H9 (cell line): ENCODE data around the gene POU3F3. TPM values are rescaled to one million over a fixed set of nuclear protein-coding genes. Genes with fewer than 3 reads are reported as not detected.

ENCODE experiments used
- DNase-seq: peaks from one replicate; pipeline ENCODE4 v3.0.0-alpha.2; 2017
- H2AFZ ChIP-seq: one replicate; pipeline ENCODE4 v1.6.1; 2013; ENCODE audit warnings: mild to moderate bottlenecking, low read length, control low read depth, moderate library complexity
- H2AK5ac ChIP-seq: 2 replicates; pipeline ENCODE4 v1.6.1; 2013; ENCODE audit warnings: low read length, control low read depth, mixed read lengths; ENCODE audit not compliant: insufficient read length
- H2BK120ac ChIP-seq: one replicate; pipeline ENCODE4 v1.6.1; 2013; ENCODE audit warnings: low read depth, mild to moderate bottlenecking, low read length, control low read depth, inconsistent platforms; ENCODE audit not compliant: poor library complexity, severe bottlenecking
- H2BK12ac ChIP-seq: 2 replicates; pipeline ENCODE4 v1.6.1; 2013; ENCODE audit warnings: low read length, control low read depth, mixed read lengths, low read depth; ENCODE audit not compliant: insufficient read length
- H2BK15ac ChIP-seq: 2 replicates; pipeline ENCODE4 v1.6.1; 2013; ENCODE audit warnings: low read depth, low read length, control low read depth
- H2BK20ac ChIP-seq: one replicate; pipeline ENCODE4 v1.6.1; 2013; ENCODE audit warnings: low read depth, mild to moderate bottlenecking, low read length, control low read depth, inconsistent platforms; ENCODE audit not compliant: poor library complexity, severe bottlenecking
- H2BK5ac ChIP-seq: 2 replicates; pipeline ENCODE4 v1.6.1; 2013; ENCODE audit warnings: low read length, control low read depth, mixed read lengths; ENCODE audit not compliant: insufficient read length
- H3K14ac ChIP-seq: 2 replicates; pipeline ENCODE4 v1.6.1; 2013; ENCODE audit warnings: low read length, control low read depth; ENCODE audit not compliant: insufficient read depth
- H3K18ac ChIP-seq: 2 replicates; pipeline ENCODE4 v1.6.1; 2013; ENCODE audit warnings: low read depth, mild to moderate bottlenecking, mixed read lengths, low read length, control low read depth; ENCODE audit not compliant: insufficient read length
- H3K23ac ChIP-seq: 2 replicates; pipeline ENCODE4 v1.6.1; 2013; ENCODE audit warnings: low read length, control low read depth, mixed read lengths, low read depth; ENCODE audit not compliant: insufficient read length
- H3K23me2 ChIP-seq: 2 replicates; pipeline ENCODE4 v1.6.1; 2013; ENCODE audit warnings: low read depth, mild to moderate bottlenecking, mixed read lengths, low read length, control low read depth; ENCODE audit not compliant: insufficient read length, poor library complexity, severe bottlenecking
- H3K27ac ChIP-seq: 2 replicates; pipeline ENCODE4 v1.5.1; 2013; ENCODE audit warnings: low read length, control low read depth, mixed read lengths, low read depth; ENCODE audit not compliant: insufficient read length
- H3K27me3 ChIP-seq: 2 replicates; pipeline ENCODE4 v1.6.1; 2013; ENCODE audit warnings: low read length, control low read depth, inconsistent platforms; ENCODE audit not compliant: insufficient read depth
- H3K4ac ChIP-seq: 2 replicates; pipeline ENCODE4 v1.6.1; 2013; ENCODE audit warnings: low read depth, mild to moderate bottlenecking, control low read depth, inconsistent platforms, low read length, moderate library complexity
- H3K4me1 ChIP-seq: 2 replicates; pipeline ENCODE4 v1.6.1; 2013; ENCODE audit warnings: low read length, control low read depth, inconsistent platforms; ENCODE audit not compliant: insufficient read depth
- H3K4me2 ChIP-seq: 2 replicates; pipeline ENCODE4 v1.6.1; 2013; ENCODE audit warnings: low read length, control low read depth, mixed read lengths; ENCODE audit not compliant: insufficient read length, insufficient read depth
- H3K56ac ChIP-seq: 2 replicates; pipeline ENCODE4 v1.6.1; 2013; ENCODE audit warnings: low read depth, mild to moderate bottlenecking, mixed read lengths, low read length, control low read depth; ENCODE audit not compliant: insufficient read length
- H3K79me1 ChIP-seq: 2 replicates; pipeline ENCODE4 v1.6.1; 2013; ENCODE audit warnings: low read depth, mild to moderate bottlenecking, moderate library complexity, low read length, control low read depth, inconsistent platforms; ENCODE audit not compliant: insufficient read depth, poor library complexity, severe bottlenecking
- H3K79me2 ChIP-seq: 2 replicates; pipeline ENCODE4 v1.6.1; 2013; ENCODE audit warnings: low read length, control low read depth, inconsistent platforms; ENCODE audit not compliant: insufficient read depth
- H3K9ac ChIP-seq: 2 replicates; pipeline ENCODE4 v1.6.1; 2013; ENCODE audit warnings: low read length, control low read depth, mixed read lengths; ENCODE audit not compliant: insufficient read length; ENCODE audit errors: extremely low read depth
- H3K9me3 ChIP-seq: one replicate; pipeline ENCODE4 v1.6.1; 2013; ENCODE audit warnings: low read depth, low read length, inconsistent platforms; ENCODE audit not compliant: control insufficient read depth
- H3T11ph ChIP-seq: one replicate; pipeline ENCODE4 v1.6.1; 2013; ENCODE audit warnings: mild to moderate bottlenecking, low read length, control low read depth, inconsistent platforms
- H4K20me1 ChIP-seq: one replicate; pipeline ENCODE4 v1.6.1; 2013; ENCODE audit not compliant: control insufficient read depth, insufficient read length, insufficient read depth
- H4K5ac ChIP-seq: 2 replicates; pipeline ENCODE4 v1.6.1; 2013; ENCODE audit warnings: low read depth, mild to moderate bottlenecking, mixed read lengths, low read length, control low read depth; ENCODE audit not compliant: insufficient read length
- H4K8ac ChIP-seq: replicated peaks from 2 replicates; pipeline ENCODE4 v1.6.1; 2013; ENCODE audit warnings: low read length, control low read depth, mixed read lengths, low read depth; ENCODE audit not compliant: insufficient read length
- H4K91ac ChIP-seq: 2 replicates; pipeline ENCODE4 v1.6.1; 2013; ENCODE audit warnings: low read depth, mild to moderate bottlenecking, moderate library complexity, mixed read lengths, low read length, control low read depth; ENCODE audit not compliant: insufficient read length
- H3K27ac Mint-ChIP-seq, 3 experiments: 2 replicates in 2 of 3; 3 replicates in 1 of 3; pipeline ENCODE4 v1.8.0; 2020 to 2021; ENCODE audit warnings: mixed read lengths in 3 of 3, mild to moderate bottlenecking in 1 of 3, moderate library complexity in 1 of 3
- H3K27me3 Mint-ChIP-seq: 2 replicates; pipeline ENCODE4 v1.8.0; 2021; ENCODE audit warnings: low read depth, mild to moderate bottlenecking, moderate library complexity, mixed read lengths
- H3K36me3 Mint-ChIP-seq, 3 experiments: 2 replicates in 2 of 3; 3 replicates in 1 of 3; pipeline ENCODE4 v1.8.0; 2020 to 2021; ENCODE audit warnings: low read depth in 3 of 3, mixed read lengths in 3 of 3; ENCODE audit not compliant: insufficient read depth in 1 of 3
- H3K4me1 Mint-ChIP-seq, 2 experiments: 2 replicates each; pipeline ENCODE4 v1.8.0; 2020; ENCODE audit warnings: mixed read lengths in 2 of 2
- H3K4me3 Mint-ChIP-seq, 2 experiments: 2 replicates in 1 of 2; 3 replicates in 1 of 2; pipeline ENCODE4 v1.8.0; 2020 to 2021; ENCODE audit warnings: mild to moderate bottlenecking in 2 of 2, mixed read lengths in 2 of 2, moderate library complexity in 1 of 2
- H3K9me3 Mint-ChIP-seq, 2 experiments: 2 replicates in 1 of 2; 3 replicates in 1 of 2; pipeline ENCODE4 v1.8.0; 2020; ENCODE audit warnings: mild to moderate bottlenecking in 2 of 2, mixed read lengths in 2 of 2, moderate library complexity in 1 of 2
- CTCF ChIP-seq: fragments of 200-600 bp; sonication (generic); conservative IDR thresholded peaks from 3 replicates; pipeline ENCODE4 v1.8.0; 2021; ENCODE audit warnings: antibody characterized with exemption, mild to moderate bottlenecking
- WGBS: extraction: QIAGEN DNeasy Blood & Tissue Kit; methylation state at CpG from one replicate; pipeline ENCODE4 v1.1.7; 2013; ENCODE audit warnings: missing lambda C conversion rate, low lambda C conversion rate, mixed read lengths; ENCODE audit not compliant: insufficient read length; ENCODE audit errors: extremely low coverage; 5-methylcytosine and 5-hydroxymethylcytosine counted together
- total RNA-seq: library from RNA; stranded (reverse); gene quantifications from 2 replicates; pipeline ENCODE4 v1.2.1, GENCODE V29; 2021

POU3F3 gene
- total RNA-seq, 1 experiment from 2014 or later = not detected

GRCh38 chr2:104849618-104850141 lies 4.2 kb upstream of the POU3F3 start:
- TF ChIP-seq CTCF = peak; percentile 90
- peak; percentile 63 for DNase-seq
- H3K14ac ChIP-seq = no peak overlapping the region
- H4K20me1 ChIP-seq = no peaks in the 10 kb centered on the region
- H3K9me3 Mint-ChIP-seq = peaks cover 6 to 12% of the 10 kb centered on the region in 2 experiments; a peak in 4 of 5 replicates
- peaks cover 64% of the 10 kb centered on the region for H3K27me3 ChIP-seq
- H3T11ph ChIP-seq = no peak overlapping the region
- no peaks in the 10 kb centered on the region; the same call in 1 of the 2 replicates for H3K4me1 ChIP-seq
- no peak overlapping the region for H3K27ac ChIP-seq
- H3K27ac Mint-ChIP-seq = no peak overlapping the region
- peaks cover 100% of the 10 kb centered on the region for H3K27me3 Mint-ChIP-seq
- H2BK15ac ChIP-seq = no peak overlapping the region
- no peak overlapping the region for H3K4ac ChIP-seq
- H3K4me1 Mint-ChIP-seq = peaks cover 55 to 82% of the 10 kb centered on the region in 2 experiments
- no peak overlapping the region for H3K56ac ChIP-seq
- no peak overlapping the region for H2BK120ac ChIP-seq
- peaks cover 21% of the 10 kb centered on the region for H3K23me2 ChIP-seq
- no peak overlapping the region for H4K91ac ChIP-seq
- no peaks in the 10 kb centered on the region for H3K9me3 ChIP-seq
- no peak overlapping the region for H3K18ac ChIP-seq
- H2AFZ ChIP-seq = no peak overlapping the region
- H3K4me3 Mint-ChIP-seq = peak overlapping the region in 1 of 2 experiments; percentile 70; a peak in 2 of 5 replicates
- H3K4me2 ChIP-seq = peak overlapping the region; percentile 2
- H3K23ac ChIP-seq = no peak overlapping the region
- no peak overlapping the region for H2BK12ac ChIP-seq
- no peak overlapping the region for H2AK5ac ChIP-seq
- H2BK20ac ChIP-seq = no peak overlapping the region
- no peak overlapping the region for H3K9ac ChIP-seq
- H3K79me1 ChIP-seq = no peaks in the 10 kb centered on the region
- WGBS = no CpG with 5 or more reads among the region's 7 CpGs
- no peaks in the 10 kb centered on the region for H3K79me2 ChIP-seq
- H4K5ac ChIP-seq = no peak overlapping the region
- peaks cover 0 to 2% (median 0%) of the 10 kb centered on the region in 3 experiments; a peak in 2 of 7 replicates for H3K36me3 Mint-ChIP-seq
- H4K8ac ChIP-seq = no peak overlapping the region
- no peak overlapping the region for H2BK5ac ChIP-seq
